ENCODE measurements around the gene CALHM5. TPM values are rescaled to one million over a fixed set of nuclear protein-coding genes. Genes with fewer than 3 reads are reported as not detected.
"Not testable (repeated sequence)": the region's sequence is repeated elsewhere in the genome, so short reads cannot be mapped to it uniquely, and the experiment has no call there.

The CALHM5 gene
- total RNA-seq, 2 donors from 2014 or later = 0.32 to 1.8 TPM

- intact Hi-C loops (cut with DNase I) = no loop called here
- Histone ChIP-seq H3K36me3 (no peaks in the 10 kb centered on the region), H3K4me3 (no peak overlapping the region), H3K4me1 (replicated peaks) (no peaks in the 10 kb centered on the region), H3K9me3 (no peaks in the 10 kb centered on the region), H3K27me3 (replicated peaks; ENCODE audit: insufficient read depth) (no peaks in the 10 kb centered on the region), H3K27ac (no peak overlapping the region)
- no peak for TF ChIP-seq CTCF (IDR thresholded peaks at IDR 0.05)
- no peak for TF ChIP-seq POLR2AphosphoS5 (IDR thresholded peaks at IDR 0.05)
- TF ChIP-seq POLR2A (IDR thresholded peaks at IDR 0.05) = no peak
- 80% methylated on average over 6 of the region's 6 CpGs for WGBS
- DNase-seq (ENCODE audit: low spot score) = no peak
Measured at GRCh38 chr6:116492331-116493067, 18.9 kb upstream of the CALHM5 start.

- H3K27ac ChIP-seq; H3K9me3 ChIP-seq; H3K27me3 ChIP-seq (replicated peaks; ENCODE audit: insufficient read depth); DNase-seq (ENCODE audit: low spot score); H3K4me3 ChIP-seq; H3K4me1 ChIP-seq (replicated peaks); intact Hi-C loops (cut with DNase I); H3K36me3 ChIP-seq: not testable (repeated sequence)
- WGBS = 91% methylated on average over 1 of the region's 1 CpG
Measured at GRCh38 chr6:116495161-116495560, 16.3 kb upstream of the CALHM5 start.

- Histone ChIP-seq H3K36me3 (no peaks in the 10 kb centered on the region), H3K9me3 (no peaks in the 10 kb centered on the region), H3K27ac (no peak overlapping the region), H3K4me1 (replicated peaks) (no peaks in the 10 kb centered on the region), H3K4me3 (no peak overlapping the region), H3K27me3 (replicated peaks; ENCODE audit: insufficient read depth) (no peaks in the 10 kb centered on the region)
- WGBS = 51% methylated on average over 3 of the region's 3 CpGs
- TF ChIP-seq POLR2A (IDR thresholded peaks at IDR 0.05) = no peak
- no peak for TF ChIP-seq POLR2AphosphoS5 (IDR thresholded peaks at IDR 0.05)
- no peak for TF ChIP-seq CTCF (IDR thresholded peaks at IDR 0.05)
- intact Hi-C loops (cut with DNase I) = no loop called here
- no peak for DNase-seq (ENCODE audit: low spot score)
Measured at GRCh38 chr6:116497113-116497676, 14.2 kb upstream of the CALHM5 start.

GRCh38 chr6:116500969-116501433 is 10.4 kb upstream of the CALHM5 start:
- no peak for DNase-seq (ENCODE audit: low spot score)
- TF ChIP-seq POLR2A (IDR thresholded peaks at IDR 0.05) (no peak), CTCF (IDR thresholded peaks at IDR 0.05) (no peak), POLR2AphosphoS5 (IDR thresholded peaks at IDR 0.05) (no peak)

GRCh38 chr6:116507324-116507723 is 4.1 kb upstream of the CALHM5 start:
- no peak overlapping the region for H3K27ac ChIP-seq
- no peaks in the 10 kb centered on the region for H3K9me3 ChIP-seq
- no peaks in the 10 kb centered on the region for H3K4me1 ChIP-seq (replicated peaks)
- H3K4me3 ChIP-seq = no peak overlapping the region
- DNase-seq (ENCODE audit: low spot score) = no peak
- TF ChIP-seq POLR2A (IDR thresholded peaks at IDR 0.05) (no peak), CTCF (IDR thresholded peaks at IDR 0.05) (no peak), POLR2AphosphoS5 (IDR thresholded peaks at IDR 0.05) (no peak)
- H3K36me3 ChIP-seq = no peaks in the 10 kb centered on the region
- H3K27me3 ChIP-seq (replicated peaks; ENCODE audit: insufficient read depth) = no peaks in the 10 kb centered on the region
- intact Hi-C loops (cut with DNase I) = no loop called here
- WGBS = 89% methylated on average over 3 of the region's 3 CpGs

More at GRCh38 chr6:116500969-116501433, 10.4 kb upstream of the CALHM5 start:
- intact Hi-C loops (cut with DNase I) = no loop called here
- H3K4me3 ChIP-seq = no peak overlapping the region
- no peak overlapping the region for H3K27ac ChIP-seq
- no peaks in the 10 kb centered on the region for H3K4me1 ChIP-seq (replicated peaks)
- H3K27me3 ChIP-seq (replicated peaks; ENCODE audit: insufficient read depth) = no peaks in the 10 kb centered on the region
- no peaks in the 10 kb centered on the region for H3K36me3 ChIP-seq
- WGBS = 53% methylated on average over 9 of the region's 9 CpGs
- H3K9me3 ChIP-seq = no peaks in the 10 kb centered on the region
